ENCODE results near the gene PLEKHH2.

The PLEKHH2 gene

GRCh38 chr2:43610361-43610760, 26.7 kb upstream of the PLEKHH2 start:
- Histone ChIP-seq H3K36me3 (ENCODE audit: insufficient read depth, low read length) (no peaks in the 10 kb centered on the region), H3K79me2 (ENCODE audit: insufficient read depth, low read length) (no peaks in the 10 kb centered on the region), H3K4me1 (ENCODE audit: insufficient read depth, low read length) (no peaks in the 10 kb centered on the region), H3K4me2 (ENCODE audit: insufficient read depth, low read length) (no peak overlapping the region), H3K9me3 (ENCODE audit: insufficient read depth, low read length, severe bottlenecking) (no peaks in the 10 kb centered on the region), H4K20me1 (ENCODE audit: insufficient read depth, low read length) (no peaks in the 10 kb centered on the region), H3K27me3 (ENCODE audit: insufficient read depth, low read length, poor library complexity) (no peaks in the 10 kb centered on the region), H2AFZ (ENCODE audit: low read depth, low read length) (no peak overlapping the region), H3K9ac (ENCODE audit: low read depth, low read length) (no peak overlapping the region), H3K27ac (ENCODE audit: low read length) (no peak overlapping the region), H3K4me3 (ENCODE audit: low read depth in 1 of 2, low read length in 2 of 2) (no peak overlapping the region)
- ATAC-seq (ENCODE audit: insufficient read depth, low read depth) (no peak), DNase-seq (no peak)
- TF ChIP-seq CTCF (IDR thresholded peaks at IDR 0.05; ENCODE audit: borderline replicate concordance, extremely low read depth, low read length, poor library complexity, severe bottlenecking): no peak
- no peak for TF ChIP-seq EZH2 (IDR thresholded peaks at IDR 0.05; ENCODE audit: borderline replicate concordance, low read depth, low read length, severe bottlenecking)

GRCh38 chr2:43611987-43612894, 24.8 kb upstream of the PLEKHH2 start:
- H3K4me2 ChIP-seq (ENCODE audit: insufficient read depth, low read length): no peak overlapping the region
- peak; percentile 79 for DNase-seq
- TF ChIP-seq EZH2 (IDR thresholded peaks at IDR 0.05; ENCODE audit: borderline replicate concordance, low read depth, low read length, severe bottlenecking): no peak
- peak; percentile 97 for TF ChIP-seq CTCF (IDR thresholded peaks at IDR 0.05; ENCODE audit: borderline replicate concordance, extremely low read depth, low read length, poor library complexity, severe bottlenecking)
- no peaks in the 10 kb centered on the region for H3K27me3 ChIP-seq (ENCODE audit: insufficient read depth, low read length, poor library complexity)
- H2AFZ ChIP-seq (ENCODE audit: low read depth, low read length): no peak overlapping the region
- H3K9ac ChIP-seq (ENCODE audit: low read depth, low read length): no peak overlapping the region
- ATAC-seq (ENCODE audit: insufficient read depth, low read depth): peak; percentile 96
- no peaks in the 10 kb centered on the region for H4K20me1 ChIP-seq (ENCODE audit: insufficient read depth, low read length)
- no peaks in the 10 kb centered on the region for H3K79me2 ChIP-seq (ENCODE audit: insufficient read depth, low read length)
- H3K4me1 ChIP-seq (ENCODE audit: insufficient read depth, low read length): no peaks in the 10 kb centered on the region
- no peak overlapping the region for H3K4me3 ChIP-seq (ENCODE audit: low read depth in 1 of 2, low read length in 2 of 2)
- no peak overlapping the region for H3K27ac ChIP-seq (ENCODE audit: low read length)
- H3K36me3 ChIP-seq (ENCODE audit: insufficient read depth, low read length): no peaks in the 10 kb centered on the region
- no peaks in the 10 kb centered on the region for H3K9me3 ChIP-seq (ENCODE audit: insufficient read depth, low read length, severe bottlenecking)

- Histone ChIP-seq H3K79me2 (ENCODE audit: insufficient read depth, low read length) (no peaks in the 10 kb centered on the region), H3K27me3 (ENCODE audit: insufficient read depth, low read length, poor library complexity) (no peaks in the 10 kb centered on the region), H2AFZ (ENCODE audit: low read depth, low read length) (no peak overlapping the region), H3K27ac (ENCODE audit: low read length) (no peak overlapping the region), H3K4me3 (ENCODE audit: low read depth in 1 of 2, low read length in 2 of 2) (no peak overlapping the region), H3K36me3 (ENCODE audit: insufficient read depth, low read length) (no peaks in the 10 kb centered on the region), H3K4me1 (ENCODE audit: insufficient read depth, low read length) (no peaks in the 10 kb centered on the region), H3K9me3 (ENCODE audit: insufficient read depth, low read length, severe bottlenecking) (no peaks in the 10 kb centered on the region), H3K4me2 (ENCODE audit: insufficient read depth, low read length) (no peak overlapping the region), H4K20me1 (ENCODE audit: insufficient read depth, low read length) (no peaks in the 10 kb centered on the region), H3K9ac (ENCODE audit: low read depth, low read length) (no peak overlapping the region)
- no peak for DNase-seq
- no peak for ATAC-seq (ENCODE audit: insufficient read depth, low read depth)
- no peak for TF ChIP-seq EZH2 (IDR thresholded peaks at IDR 0.05; ENCODE audit: borderline replicate concordance, low read depth, low read length, severe bottlenecking)
- no peak for TF ChIP-seq CTCF (IDR thresholded peaks at IDR 0.05; ENCODE audit: borderline replicate concordance, extremely low read depth, low read length, poor library complexity, severe bottlenecking)
Measured at GRCh38 chr2:43612944-43613343, 24.1 kb upstream of the PLEKHH2 start.

Measured in DND-41 (cell line).